ENCODE measurements around the gene MUC13. TPM values are rescaled to one million over a fixed set of nuclear protein-coding genes. Genes with fewer than 3 reads are reported as not detected.

The MUC13 gene
- total and polyA plus RNA-seq, 5 experiments from 2014 or later, result not detected

GRCh38 chr3:124915254-124915653 lies 19.3 kb downstream of the MUC13 start:
- Mint-ChIP-seq H3K27ac (no peak overlapping the region), H3K4me3 (no peak overlapping the region), H3K9me3 (no peaks in the 10 kb centered on the region), H3K36me3 (no peaks in the 10 kb centered on the region), H3K4me1 (no peaks in the 10 kb centered on the region), H3K27me3 (peaks cover 0 to 19% (median 7%) of the 10 kb centered on the region in 5 donors)
- ATAC-seq, result no peak
- POLR2A ChIA-PET, result no interaction called here
- no peak for DNase-seq

- POLR2A ChIA-PET, result no interaction called here
Measured at GRCh38 chr3:124907957-124908356, 26.6 kb downstream of the MUC13 start.

GRCh38 chr3:124904835-124905492 lies 29.6 kb downstream of the MUC13 start:
- Mint-ChIP-seq H3K27me3 (peaks cover 4 to 15% (median 9%) of the 10 kb centered on the region in 5 donors), H3K27ac (no peak overlapping the region), H3K36me3 (no peaks in the 10 kb centered on the region), H3K4me3 (no peak overlapping the region), H3K9me3 (no peaks in the 10 kb centered on the region), H3K4me1 (peaks cover 0 to 14% (median 11%) of the 10 kb centered on the region in 4 donors)
- POLR2A ChIA-PET, result no interaction called here
- DNase-seq, result no peak
- ATAC-seq, result no peak

More at GRCh38 chr3:124907957-124908356, 26.6 kb downstream of the MUC13 start:
- Mint-ChIP-seq H3K4me3 (no peak overlapping the region), H3K36me3 (no peaks in the 10 kb centered on the region), H3K9me3 (no peaks in the 10 kb centered on the region), H3K4me1 (no peaks in the 10 kb centered on the region), H3K27ac (no peak overlapping the region), H3K27me3 (peaks cover 0 to 21% (median 4%) of the 10 kb centered on the region in 5 donors)
- ATAC-seq (no peak), DNase-seq (no peak)

- Mint-ChIP-seq H3K4me1 (peaks cover 0 to 14% (median 11%) of the 10 kb centered on the region in 4 donors), H3K9me3 (no peaks in the 10 kb centered on the region), H3K4me3 (no peak overlapping the region), H3K27me3 (peaks cover 4 to 15% (median 9%) of the 10 kb centered on the region in 5 donors), H3K27ac (no peak overlapping the region), H3K36me3 (no peaks in the 10 kb centered on the region)
- DNase-seq, result no peak
- POLR2A ChIA-PET, result no interaction called here
- ATAC-seq, result no peak
Measured at GRCh38 chr3:124903896-124904834, 30.4 kb downstream of the MUC13 start.

- no peak overlapping the region for H3K27ac Mint-ChIP-seq
- POLR2A ChIA-PET, result no interaction called here
- no peak overlapping the region for H3K4me3 Mint-ChIP-seq
- ATAC-seq (no peak), DNase-seq (no peak)
- peaks cover 0 to 11% (median 7%) of the 10 kb centered on the region in 5 donors for H3K27me3 Mint-ChIP-seq
- H3K9me3 Mint-ChIP-seq, result no peaks in the 10 kb centered on the region
- no peaks in the 10 kb centered on the region for H3K36me3 Mint-ChIP-seq
- H3K4me1 Mint-ChIP-seq, result peaks cover 0 to 14% (median 11%) of the 10 kb centered on the region in 4 donors
Measured at GRCh38 chr3:124896824-124897526, 37.6 kb downstream of the MUC13 start.

GRCh38 chr3:124895756-124896155 lies 38.8 kb downstream of the MUC13 start:
- Mint-ChIP-seq H3K27me3 (peaks cover 2 to 10% (median 6%) of the 10 kb centered on the region in 5 donors), H3K4me3 (no peak overlapping the region), H3K4me1 (peaks cover 0 to 6% (median 5%) of the 10 kb centered on the region in 4 donors), H3K27ac (no peak overlapping the region), H3K9me3 (no peaks in the 10 kb centered on the region), H3K36me3 (peaks cover 0 to 2% (median 0%) of the 10 kb centered on the region in 3 donors)
- no peak for ATAC-seq
- no peak for DNase-seq
- POLR2A ChIA-PET, result no interaction called here

- Mint-ChIP-seq H3K4me3 (no peak overlapping the region), H3K27ac (no peak overlapping the region), H3K9me3 (no peaks in the 10 kb centered on the region), H3K27me3 (peaks cover 11 to 28% (median 17%) of the 10 kb centered on the region in 5 donors), H3K4me1 (no peaks in the 10 kb centered on the region), H3K36me3 (peaks cover 0 to 2% (median 0%) of the 10 kb centered on the region in 3 donors)
- no peak for DNase-seq
- ATAC-seq, result no peak
- POLR2A ChIA-PET, result no interaction called here
Measured at GRCh38 chr3:124893526-124893925, 41.0 kb downstream of the MUC13 start.

GRCh38 chr3:124890573-124891190 lies 43.9 kb downstream of the MUC13 start:
- no peak for ATAC-seq
- H3K36me3 Mint-ChIP-seq, result peaks cover 0 to 5% (median 0%) of the 10 kb centered on the region in 3 donors
- no peak for DNase-seq
- H3K9me3 Mint-ChIP-seq, result no peaks in the 10 kb centered on the region
- H3K4me1 Mint-ChIP-seq, result peaks cover 3 to 13% (median 7%) of the 10 kb centered on the region in 4 donors
- no peak overlapping the region for H3K4me3 Mint-ChIP-seq
- POLR2A ChIA-PET, result interaction anchor here (0.6 kb wide), 1 partner anchor 638 kb away, joined by 4 read pairs; no protein-coding TSS in a partner anchor
- no peak overlapping the region for H3K27ac Mint-ChIP-seq
- peaks cover 21 to 42% (median 29%) of the 10 kb centered on the region in 5 donors for H3K27me3 Mint-ChIP-seq

- no peak for DNase-seq
- H3K27me3 Mint-ChIP-seq, result peaks cover 22 to 56% (median 42%) of the 10 kb centered on the region in 5 donors
- POLR2A ChIA-PET, result no interaction called here
- H3K27ac Mint-ChIP-seq, result no peak overlapping the region
- peaks cover 3 to 15% (median 8%) of the 10 kb centered on the region in 4 donors for H3K4me1 Mint-ChIP-seq
- no peaks in the 10 kb centered on the region for H3K9me3 Mint-ChIP-seq
- peaks cover 0 to 5% (median 0%) of the 10 kb centered on the region in 3 donors for H3K36me3 Mint-ChIP-seq
- H3K4me3 Mint-ChIP-seq, result peak overlapping the region; percentile 54 to 83 (median 73)
- ATAC-seq, result no peak
Measured at GRCh38 chr3:124888482-124889441, 45.8 kb downstream of the MUC13 start.

GRCh38 chr3:124887932-124888298 lies 46.6 kb downstream of the MUC13 start:
- POLR2A ChIA-PET, result no interaction called here
- H3K4me1 Mint-ChIP-seq, result peaks cover 3 to 15% (median 8%) of the 10 kb centered on the region in 4 donors
- no peak overlapping the region for H3K27ac Mint-ChIP-seq

GRCh38 chr3:124887177-124887931 lies 47.2 kb downstream of the MUC13 start, which contains the start of gene ITGB5:
ITGB5 (minus strand) TSS chr3:124887365; CDS start chr3:124887000, 365 bp downstream.
- POLR2A ChIA-PET, result no interaction called here
- Mint-ChIP-seq H3K27me3 (peaks cover 27 to 70% (median 49%) of the 10 kb centered on the region in 5 donors), H3K27ac (no peak within 1 kb of the TSS), H3K4me1 (peaks cover 3 to 15% (median 8%) of the 10 kb centered on the region in 4 donors), H3K9me3 (no peaks in the 10 kb centered on the region), H3K36me3 (peaks cover 0 to 5% (median 0%) of the 10 kb centered on the region in 3 donors), H3K4me3 (peak within 1 kb of the TSS; percentile 54 to 83 (median 73))
- DNase-seq, result peak in 3 of 10 donors; percentile 11 to 19 (median 11)
- ATAC-seq, result peak; percentile 61 to 66

More at GRCh38 chr3:124887932-124888298, 46.6 kb downstream of the MUC13 start:
- Mint-ChIP-seq H3K27me3 (peaks cover 24 to 64% (median 44%) of the 10 kb centered on the region in 5 donors), H3K4me3 (peak overlapping the region; percentile 54 to 83 (median 73)), H3K9me3 (no peaks in the 10 kb centered on the region), H3K36me3 (peaks cover 0 to 5% (median 0%) of the 10 kb centered on the region in 3 donors)
- DNase-seq, result no peak
- ATAC-seq, result no peak

Measured in naive thymus-derived CD8-positive, alpha-beta T cell (primary cell).